NCI-H1417 treated with DMSO at 0.1 percent for 48 hours (cell line): Measurements from ENCODE around the gene SEMA4D.

Source experiments
- DNase-seq: peaks from one replicate; lab custom pipeline; 2025; lab: John Stamatoyannopoulos, UW

The SEMA4D gene

DNA sequence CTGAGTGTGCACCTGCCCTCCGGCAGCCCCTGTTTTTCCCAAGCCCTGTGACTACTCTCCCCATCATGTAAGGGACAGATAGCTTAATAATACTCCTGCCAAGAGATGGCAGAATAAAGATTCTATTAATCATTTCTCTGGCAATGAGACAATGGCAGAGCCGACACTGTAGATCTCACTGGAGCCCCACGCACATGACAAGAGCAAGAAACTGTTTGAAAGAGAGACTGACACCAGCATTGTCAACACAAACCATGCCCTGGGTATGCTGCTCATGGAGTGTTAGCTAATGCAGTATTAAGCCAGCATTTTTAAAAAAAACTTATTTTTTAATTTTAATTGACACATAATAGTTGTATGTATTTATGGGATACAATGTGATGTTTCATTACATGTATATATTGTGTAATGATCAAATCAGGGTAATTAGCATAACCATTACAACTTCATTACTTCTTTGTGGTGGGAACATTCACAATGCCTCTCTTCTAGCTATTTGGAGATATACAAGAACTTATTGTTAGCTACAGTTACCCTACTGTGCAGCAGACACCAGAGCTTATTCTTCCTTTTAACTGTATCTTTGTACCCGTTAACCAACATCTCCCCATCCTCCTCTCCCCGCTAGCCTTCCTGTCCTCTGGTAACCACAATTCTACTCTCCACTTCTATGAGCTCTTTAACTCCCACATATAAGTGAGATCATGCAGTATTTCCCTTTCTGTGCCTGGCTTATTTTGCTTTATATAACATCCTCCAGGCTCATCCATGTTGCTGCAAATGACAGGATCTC is 31.5 kb upstream of the SEMA4D start:
- DNase-seq = no peak

DNA sequence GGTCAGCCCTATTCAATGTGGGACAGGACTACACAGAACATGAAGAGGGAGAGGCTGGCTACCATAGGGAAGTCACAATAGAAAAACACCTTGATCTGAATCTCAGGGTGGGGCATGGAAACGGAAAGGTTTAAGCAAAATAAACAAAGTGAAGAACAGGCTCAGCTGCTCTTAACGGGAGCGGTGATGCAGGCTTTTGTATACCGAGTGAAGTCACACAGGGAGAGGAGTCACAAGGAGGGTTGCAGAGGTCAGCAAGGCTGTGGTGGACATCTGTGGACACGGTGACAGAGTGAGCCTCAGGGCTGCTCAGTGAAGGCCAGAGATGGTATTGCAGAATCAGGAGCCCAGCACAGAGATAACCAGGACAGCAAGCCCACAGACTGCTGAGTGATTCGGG is 30.6 kb upstream of the SEMA4D start:
- no peak for DNase-seq

DNA sequence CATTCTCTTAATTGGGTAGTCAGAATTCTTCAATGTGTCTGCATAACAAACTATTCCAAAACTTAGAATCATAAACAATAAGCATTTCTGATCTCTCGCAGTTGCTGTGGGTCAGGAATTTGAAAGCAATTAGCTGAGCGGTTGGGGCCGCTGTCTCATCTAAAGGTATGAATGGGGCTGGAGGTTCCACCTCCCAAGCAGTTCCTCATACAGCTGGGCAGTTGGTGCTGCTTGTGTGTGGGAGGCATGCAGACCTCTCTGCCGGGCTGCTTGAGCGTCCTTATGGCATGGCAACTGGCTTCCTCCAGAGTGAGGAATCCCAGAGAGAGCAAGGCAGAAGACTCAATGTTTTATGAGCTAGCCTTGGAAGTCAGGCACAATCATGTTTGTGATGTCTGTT is 30.2 kb upstream of the SEMA4D start:
- DNase-seq = no peak

DNA sequence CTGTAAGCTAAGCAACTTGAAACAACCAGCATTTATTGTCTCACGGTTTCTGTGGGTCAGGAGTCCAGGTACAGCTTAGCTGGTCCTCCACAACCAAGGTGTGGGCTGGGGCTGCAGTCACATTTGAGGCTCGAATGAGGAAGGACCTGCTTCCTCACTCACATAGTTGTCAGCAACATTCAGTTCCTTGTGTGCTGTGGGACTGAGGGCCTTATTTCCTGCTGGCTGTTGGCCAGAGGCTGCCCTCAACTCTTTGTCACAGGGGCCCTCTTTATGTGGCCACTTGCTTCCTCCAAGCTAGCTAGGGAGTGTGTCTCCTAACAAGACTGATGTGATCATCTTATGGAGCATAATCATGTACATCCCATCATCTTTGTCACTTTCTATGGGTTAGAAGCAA is 29.2 kb upstream of the SEMA4D start:
- DNase-seq = no peak

DNA sequence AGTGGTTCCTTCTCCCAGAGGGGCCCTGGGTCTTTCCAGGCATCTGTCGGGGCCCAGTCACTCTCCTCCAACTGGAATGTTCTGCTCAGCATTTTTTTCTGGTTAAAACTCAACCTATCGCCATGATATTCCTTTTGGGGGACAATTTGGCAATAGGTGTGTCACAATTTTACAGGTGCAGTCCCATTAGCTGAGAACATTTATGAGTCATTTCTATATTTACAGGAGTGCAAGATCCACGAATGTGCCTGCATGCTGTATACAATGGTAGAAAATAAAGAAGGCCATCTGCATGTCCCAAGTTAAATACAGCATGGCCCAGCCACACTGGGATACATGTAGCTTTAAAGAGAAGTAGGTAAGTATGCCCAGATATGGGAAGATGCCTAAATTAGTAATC is 28.8 kb upstream of the SEMA4D start:
- DNase-seq = no peak

DNA sequence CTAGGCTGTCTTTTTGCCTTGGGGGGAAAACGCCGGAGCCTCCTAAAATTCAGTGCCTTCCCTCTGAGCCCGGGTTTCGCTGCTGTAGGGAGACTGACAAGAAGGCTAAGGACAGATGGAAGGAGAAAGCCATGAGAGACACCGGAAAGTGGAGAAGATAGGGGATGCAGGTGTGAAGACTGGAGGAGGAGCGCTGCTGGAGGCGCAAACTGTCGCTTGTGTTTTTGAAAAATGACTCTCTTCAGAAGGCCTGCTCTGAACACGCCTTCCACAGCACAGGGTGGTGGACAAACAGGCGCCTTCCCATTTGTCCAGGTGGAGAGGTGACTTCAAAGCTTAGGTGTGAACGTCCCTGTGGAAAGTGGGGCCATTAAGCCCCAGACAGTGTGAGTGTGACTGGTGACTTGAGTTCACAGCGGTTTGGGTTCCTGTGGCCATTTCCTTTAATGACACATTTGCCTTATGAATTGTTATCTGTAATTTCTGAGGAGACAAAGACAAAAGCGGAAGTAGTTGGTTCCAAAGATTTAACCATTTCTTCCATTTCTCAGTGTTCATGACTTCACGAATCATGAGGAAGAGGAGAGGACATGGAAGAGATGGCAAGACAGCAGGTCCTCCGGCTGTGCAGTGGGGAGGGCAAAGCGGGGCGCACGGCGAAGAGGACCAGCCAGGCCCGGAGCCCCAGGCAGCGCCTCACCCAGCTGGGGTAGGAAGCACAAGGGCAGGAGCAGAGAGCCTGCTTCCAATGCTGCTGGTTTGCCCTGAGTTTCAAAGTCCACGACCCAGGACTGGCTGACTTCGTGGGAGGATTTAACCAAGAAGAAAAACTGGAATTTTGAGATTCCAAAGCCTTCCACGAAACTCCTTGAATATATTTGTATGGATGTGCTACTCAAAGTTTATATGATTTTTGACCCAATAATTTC is 27.8 kb upstream of the SEMA4D start:
- no peak for DNase-seq

DNA sequence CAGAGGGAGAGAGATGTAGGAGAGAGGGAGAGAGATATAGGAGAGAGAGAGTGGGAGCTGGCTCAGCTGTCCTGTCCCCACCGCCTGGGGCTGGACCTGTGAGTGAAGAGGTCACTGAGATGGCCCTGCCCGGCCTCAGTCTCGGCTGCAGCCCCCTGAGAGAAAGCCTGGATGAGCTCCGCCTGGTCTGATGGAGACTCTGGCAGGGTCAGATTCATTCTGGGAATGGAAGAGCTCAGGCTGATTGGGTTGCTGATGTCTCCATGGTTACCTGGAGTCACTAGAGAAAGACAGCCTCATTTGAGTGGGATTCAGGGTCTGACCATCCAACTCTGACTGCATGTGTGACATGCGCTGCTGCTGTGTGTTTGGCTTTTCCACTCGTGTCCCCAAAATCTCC is 27.1 kb upstream of the SEMA4D start:
- DNase-seq = no peak

DNA sequence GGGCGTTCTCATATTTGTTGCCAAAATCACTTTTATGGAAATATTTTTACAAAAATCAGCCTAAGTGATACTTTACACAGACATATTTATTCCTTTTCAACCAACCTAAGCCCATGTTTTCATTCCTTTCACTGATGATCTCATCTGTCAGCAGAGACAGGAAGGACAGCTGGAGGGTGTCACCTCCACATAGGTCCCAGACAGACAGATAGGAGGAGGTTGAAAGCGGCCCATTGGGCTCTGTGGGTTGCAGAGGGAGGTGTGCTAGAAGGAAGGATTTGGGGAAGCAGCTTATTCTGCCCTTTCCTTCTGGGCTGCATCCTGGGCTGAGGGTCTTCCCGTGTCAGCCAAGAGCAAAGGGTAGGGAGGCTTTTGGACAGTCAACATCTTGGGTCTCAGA is 26.0 kb upstream of the SEMA4D start:
- no peak for DNase-seq

DNA sequence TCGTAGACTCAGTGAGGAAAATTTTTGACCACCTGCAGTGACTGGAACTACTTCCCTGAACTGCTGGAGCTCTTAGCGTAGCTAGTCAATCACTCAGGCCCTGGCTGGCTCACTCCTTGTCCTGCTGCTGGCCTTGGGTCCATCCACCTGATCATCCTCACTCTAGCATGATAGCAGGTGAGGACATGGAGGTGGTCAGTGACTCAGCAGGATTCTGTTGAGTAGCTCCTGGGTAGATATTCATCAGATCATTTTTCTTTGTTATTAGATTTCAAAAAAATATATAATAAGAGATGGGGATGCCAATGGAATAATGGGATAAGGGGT is 25.0 kb upstream of the SEMA4D start:
- no peak for DNase-seq

DNA sequence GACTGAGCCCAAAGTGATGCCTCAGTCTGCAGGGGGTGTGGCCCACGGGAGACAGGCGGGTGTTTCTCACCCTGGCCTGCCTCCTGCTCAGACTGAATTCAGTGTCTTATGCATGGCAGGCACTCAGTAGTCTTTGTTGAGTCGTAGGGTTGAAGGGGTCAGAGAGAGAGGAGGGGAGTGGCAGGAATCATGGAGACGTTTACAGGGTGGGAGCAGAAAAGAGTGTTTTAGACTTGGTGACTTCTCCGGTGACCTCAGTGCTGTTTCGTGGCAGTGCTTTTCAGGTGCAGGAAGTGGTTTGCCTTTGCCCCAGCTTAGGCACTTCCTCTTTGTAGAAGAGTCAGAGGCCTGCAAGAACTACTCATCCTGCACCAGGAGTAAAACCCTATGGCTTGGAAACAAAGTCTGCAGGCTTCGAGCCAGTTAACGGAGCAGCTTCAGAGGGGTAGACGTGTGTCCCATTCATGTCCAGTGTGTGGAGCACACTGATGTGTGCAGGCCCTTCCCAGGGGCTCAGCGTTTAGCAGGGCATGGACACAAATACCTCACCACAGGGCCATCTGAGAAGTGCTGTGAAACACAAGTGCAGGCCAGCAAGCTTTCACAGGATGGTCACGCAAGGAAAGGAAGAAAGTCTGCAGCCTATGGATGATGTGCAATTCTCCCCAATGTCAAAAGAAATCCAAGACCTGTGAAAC is 24.5 kb upstream of the SEMA4D start:
- DNase-seq = no peak

DNA sequence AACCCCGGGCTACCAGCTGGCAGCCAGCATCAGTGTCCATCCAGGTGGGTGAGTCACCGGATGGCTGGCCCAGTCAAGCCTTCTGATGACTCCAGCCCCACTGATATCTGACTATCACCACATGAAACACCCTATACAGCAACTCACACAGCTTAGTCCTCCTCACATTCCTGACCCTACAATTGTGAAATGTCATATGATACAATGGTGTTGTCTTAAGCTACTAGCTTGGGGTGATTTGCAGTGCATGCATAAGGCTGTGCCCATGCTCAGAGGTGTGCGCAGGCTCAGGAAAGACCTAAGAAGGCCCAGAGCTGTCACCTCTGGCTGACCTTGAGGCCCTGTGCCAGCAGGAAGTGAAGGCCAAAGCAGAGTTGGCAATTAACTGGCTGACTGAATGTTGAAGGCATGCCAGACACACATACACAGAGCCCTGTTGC is 21.5 kb upstream of the SEMA4D start:
- no peak for DNase-seq

DNA sequence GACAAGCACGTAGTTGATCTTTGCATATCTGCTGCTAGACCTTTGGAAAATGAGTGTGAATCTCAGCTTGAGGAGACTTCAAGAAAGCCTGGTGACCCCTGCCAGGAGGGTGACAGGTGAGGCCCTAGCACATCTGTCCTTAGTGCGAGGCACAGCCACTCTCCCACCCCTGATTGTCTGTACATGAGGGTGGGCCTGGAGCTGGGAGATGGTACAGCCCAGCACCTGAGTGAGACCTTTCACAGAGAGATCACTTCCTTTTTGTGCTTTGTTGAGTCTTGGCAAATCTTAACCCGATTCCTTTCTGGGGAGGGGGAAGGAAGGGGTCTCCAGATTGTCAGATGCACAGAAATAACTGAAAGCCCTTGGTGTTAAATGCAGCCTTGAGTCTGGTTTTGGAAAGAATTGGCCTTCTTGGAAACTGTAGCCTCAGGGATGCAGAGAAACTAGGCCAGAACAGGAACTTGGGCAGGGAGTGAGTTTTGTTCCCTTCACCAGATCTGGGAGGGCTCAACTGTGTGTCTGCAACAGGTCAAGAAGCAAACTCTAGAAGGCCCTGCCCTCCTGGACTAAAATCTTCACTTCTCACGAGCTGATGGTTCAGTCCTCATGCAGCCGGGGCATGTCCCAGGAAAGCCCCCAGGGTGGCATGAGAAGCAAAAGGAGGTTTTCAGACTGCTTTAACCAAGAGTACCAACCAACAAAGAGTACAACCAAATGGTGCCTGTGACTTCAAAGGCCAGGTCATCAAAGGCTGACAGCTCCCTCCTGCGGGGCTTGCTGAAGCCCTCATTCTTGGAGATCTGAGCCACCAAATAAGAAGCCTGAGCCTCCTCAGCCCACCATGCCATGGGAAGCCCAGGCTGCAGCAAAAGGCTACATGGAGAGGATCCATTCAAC is 20.8 kb upstream of the SEMA4D start:
- DNase-seq = no peak

DNA sequence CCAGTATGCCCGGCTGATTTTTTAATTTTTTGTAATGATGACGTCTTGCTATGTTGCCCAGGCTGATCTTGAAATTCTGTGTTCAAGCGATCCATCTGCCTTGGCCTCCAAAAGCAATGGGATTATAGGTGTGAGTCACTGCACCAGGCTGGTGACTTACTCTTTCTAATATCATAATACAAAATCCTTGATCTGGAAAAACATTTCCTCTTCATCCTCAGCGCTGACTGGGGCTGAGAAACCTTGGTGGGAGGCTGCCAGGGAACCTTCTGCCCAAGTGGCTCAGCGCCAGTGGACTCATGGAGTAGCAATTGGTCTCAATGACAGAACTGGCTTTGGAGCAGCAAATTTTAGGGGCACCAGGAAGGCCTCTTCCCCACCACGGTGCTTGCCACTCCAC is 17.5 kb upstream of the SEMA4D start:
- DNase-seq = no peak

DNA sequence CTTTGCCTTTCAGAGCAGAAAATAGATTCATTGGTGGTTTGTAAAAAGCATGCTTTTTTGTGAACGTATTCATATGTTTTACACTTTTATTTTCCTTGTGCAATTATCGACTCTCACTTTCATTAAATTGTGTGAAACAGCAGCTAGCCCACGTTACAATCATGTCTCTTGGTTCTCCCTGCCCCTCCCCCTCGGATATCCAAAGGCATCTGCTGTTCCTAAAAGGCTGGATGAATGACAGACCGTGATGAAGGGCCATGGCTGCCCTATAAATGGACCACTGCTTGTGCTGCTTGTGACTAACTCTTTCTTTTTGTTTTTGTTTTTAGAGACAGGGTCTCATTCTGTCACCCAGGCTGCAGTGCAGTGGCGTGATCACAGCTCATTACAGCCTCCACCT is 17.0 kb upstream of the SEMA4D start:
- DNase-seq = no peak

DNA sequence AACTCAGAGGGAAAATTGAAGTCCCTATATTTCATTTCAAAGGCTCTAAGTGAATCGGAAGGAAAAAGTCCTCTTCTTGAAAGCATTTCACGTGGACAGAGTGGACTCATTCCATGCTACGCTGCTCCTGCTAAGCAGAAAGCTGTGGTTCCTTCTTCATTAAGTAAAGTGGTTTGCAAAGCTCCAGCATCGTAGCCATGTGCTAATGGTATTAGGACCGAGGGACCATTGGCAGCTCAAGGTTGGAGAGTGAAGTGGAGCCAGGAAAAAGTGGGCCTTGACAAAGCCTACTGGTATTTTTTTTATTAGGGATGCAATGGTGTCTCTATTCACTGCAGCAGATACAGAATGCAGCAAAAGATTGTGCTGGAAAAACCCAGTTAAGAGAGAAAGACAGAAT is 16.4 kb upstream of the SEMA4D start:
- DNase-seq = no peak

DNA sequence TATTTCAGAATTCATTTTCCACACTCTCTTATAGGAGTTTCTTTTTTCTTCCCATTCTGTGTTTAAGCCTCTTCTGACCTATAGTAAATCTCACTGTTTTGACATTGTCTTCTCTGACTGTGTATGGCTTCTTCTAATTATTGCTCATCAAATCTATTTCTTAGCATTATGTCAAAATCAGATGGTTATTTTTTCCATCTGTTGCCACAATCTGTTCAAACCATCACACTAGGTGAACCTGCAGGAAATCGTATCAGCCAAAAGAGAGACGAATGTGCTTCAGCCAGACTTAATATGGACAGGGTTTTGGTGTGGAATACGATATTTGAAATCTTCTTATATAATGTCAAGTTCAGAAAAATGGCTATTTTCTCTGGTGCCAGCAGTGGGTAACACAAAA is 15.9 kb upstream of the SEMA4D start:
- DNase-seq = no peak

DNA sequence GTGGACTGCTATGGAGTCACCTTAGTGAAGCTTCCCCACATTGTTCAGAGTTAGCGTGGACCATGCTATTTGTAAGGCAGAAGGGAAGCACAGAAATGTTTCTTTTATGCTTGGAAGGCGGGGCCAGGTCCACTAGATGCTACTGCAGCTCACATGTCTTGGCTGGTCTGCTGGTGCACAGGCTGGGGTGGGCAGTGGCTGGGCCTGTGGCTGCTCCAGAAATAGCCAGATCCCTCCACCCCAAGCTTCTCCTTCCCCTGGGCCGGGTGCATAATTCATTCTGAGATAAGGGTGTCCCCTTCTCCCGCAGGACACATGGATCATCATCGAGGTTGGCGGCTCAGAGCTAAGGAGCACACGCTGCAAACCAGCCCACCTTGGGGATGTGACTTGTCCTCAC is 14.5 kb upstream of the SEMA4D start:
- DNase-seq = no peak

DNA sequence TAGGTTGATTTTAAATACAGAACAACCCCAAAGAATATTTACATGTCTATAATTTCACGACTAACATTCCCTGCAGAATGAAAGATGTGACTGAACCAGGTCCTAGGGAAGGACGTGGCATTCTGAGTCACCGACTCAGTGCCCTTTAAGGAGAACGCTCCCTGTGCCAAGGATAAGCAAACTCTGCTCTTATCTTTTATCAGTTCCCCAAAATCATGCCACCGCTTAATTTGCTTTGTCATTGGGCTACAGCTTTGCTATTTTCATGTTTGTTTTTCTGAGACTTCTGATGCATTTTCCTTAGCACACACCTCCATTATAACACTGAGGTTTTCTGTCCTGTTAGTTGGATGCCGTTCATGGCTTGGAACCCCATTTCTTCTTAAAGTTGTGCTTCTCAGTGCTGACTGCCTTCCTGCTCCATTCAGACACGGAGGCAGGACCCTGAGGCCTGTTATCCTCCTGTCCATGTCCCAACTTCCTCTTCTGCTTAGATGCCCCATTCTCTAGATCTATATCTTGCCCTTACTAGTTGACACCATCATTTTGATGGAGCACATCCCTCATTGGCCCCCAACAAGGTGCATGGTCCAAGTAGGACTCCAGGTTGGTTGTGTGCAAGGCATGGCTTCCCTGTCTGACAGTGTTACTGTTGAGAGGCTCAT is 11.2 kb upstream of the SEMA4D start:
- DNase-seq = no peak

DNA sequence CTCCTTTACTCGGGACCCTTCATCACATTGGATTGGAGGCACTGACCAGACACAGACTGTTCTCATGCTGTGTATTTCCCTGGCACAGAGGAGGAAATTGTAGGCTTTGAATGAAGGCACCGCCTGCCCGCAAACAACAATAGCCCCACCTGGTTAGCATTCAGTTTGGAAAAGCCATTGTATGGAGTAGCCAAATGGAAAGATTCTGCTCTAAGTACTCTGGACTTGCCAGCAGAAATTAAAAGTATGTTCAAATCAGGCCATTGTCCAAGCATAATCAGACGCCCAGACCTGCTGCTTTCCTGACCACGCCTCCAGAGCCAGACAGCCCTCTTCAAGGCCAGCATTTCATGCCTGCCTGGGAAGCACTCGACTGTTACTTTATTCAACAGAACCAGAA is 8.0 kb upstream of the SEMA4D start:
- no peak for DNase-seq

DNA sequence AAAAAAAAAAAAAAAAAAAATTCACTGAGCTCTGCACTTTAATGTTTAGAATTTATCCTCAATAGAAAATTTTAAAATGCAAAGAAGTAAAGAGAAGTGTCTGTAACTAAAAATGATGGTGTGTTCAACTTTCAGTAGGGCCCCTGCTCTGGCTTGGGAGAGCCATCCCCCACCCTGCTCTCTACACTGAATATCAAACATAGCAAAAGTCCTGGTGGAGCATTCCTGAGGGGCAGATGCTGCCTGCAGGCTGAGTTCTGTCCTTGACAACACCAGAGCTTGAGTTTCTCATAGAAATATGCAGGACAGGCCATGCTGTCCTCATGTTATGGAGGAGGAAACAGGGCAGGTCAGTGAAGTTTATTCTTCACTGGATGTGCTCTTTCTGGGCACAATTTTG is 7.1 kb upstream of the SEMA4D start:
- no peak for DNase-seq

DNA sequence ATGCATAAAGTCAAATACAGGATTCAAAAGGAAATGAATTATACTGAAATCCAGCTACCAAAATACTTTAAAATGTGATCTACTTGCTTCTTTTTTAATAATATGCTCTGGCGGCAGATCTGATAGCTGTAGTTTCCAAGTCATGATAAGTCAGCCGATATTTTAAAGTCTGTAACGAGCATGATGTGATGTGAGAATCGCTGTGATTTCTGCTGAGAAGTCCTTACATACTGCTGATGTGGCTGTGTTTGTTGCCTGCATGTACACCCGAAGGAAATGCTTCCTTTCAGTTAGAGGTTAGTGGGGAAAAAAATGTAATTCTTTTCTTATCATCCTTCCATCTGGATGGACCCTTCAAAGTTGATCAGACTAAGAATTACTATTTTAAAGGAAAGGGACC is 4.8 kb upstream of the SEMA4D start:
- DNase-seq = no peak
